ENCODE measurements around the gene SLC33A1.

- TF ChIP-seq POLR2AphosphoS5 (IDR thresholded peaks at IDR 0.05; ENCODE audit: low read depth, low read length) = no peak
- TF ChIP-seq CTCF (IDR thresholded peaks at IDR 0.05 in 2 of 3, conservative IDR thresholded peaks at IDR 0.05 in 1 of 3; ENCODE audit: borderline replicate concordance in 1 of 3, insufficient read depth in 1 of 3, low read depth in 2 of 3, low read length in 2 of 3) = no peak
- TF ChIP-seq EGR1 (IDR thresholded peaks at IDR 0.05; ENCODE audit: low read depth) = no peak
- no peak for TF ChIP-seq SP1 (IDR thresholded peaks at IDR 0.05; ENCODE audit: low read depth)
- TF ChIP-seq REST (IDR thresholded peaks at IDR 0.05; ENCODE audit: low read depth) = no peak
These were observed 71.8 kb downstream of the SLC33A1 start for GRCh38 chr3:155782390-155782953.

Measured in HCT116 (cell line).